Neutrophil (primary cell): Measurements from ENCODE around the gene ARTN.

Source experiments
- H3K27ac ChIP-seq: fragments of 200-600 bp; sonication (generic); 2 replicates; pipeline ENCODE4 v1.5.1; 2016; ENCODE audit warnings: mild to moderate bottlenecking, moderate library complexity
- H3K27me3 ChIP-seq: fragments of 200-600 bp; sonication (generic); 2 replicates; pipeline ENCODE4 v1.6.0; 2016; ENCODE audit warnings: mild to moderate bottlenecking
- H3K36me3 ChIP-seq: fragments of 200-600 bp; sonication (generic); 2 replicates; pipeline ENCODE4 v1.5.1; 2017
- H3K4me1 ChIP-seq, 2 experiments: fragments of 200-600 bp in 1 of 2; sonication (generic) in 1 of 2; 1 replicate in 1 of 2; 2 replicates in 1 of 2; pipeline versions ENCODE4 v1.5.1 to v1.6.1; 2013 to 2016; ENCODE audit warnings: low read depth in 1 of 2, low read length in 1 of 2, mild to moderate bottlenecking in 1 of 2, moderate library complexity in 1 of 2; ENCODE audit not compliant: control insufficient read depth in 1 of 2, insufficient read depth in 1 of 2
- H3K4me3 ChIP-seq, 2 experiments: fragments of 200-600 bp in 1 of 2; sonication (generic) in 1 of 2; 1 replicate in 1 of 2; 2 replicates in 1 of 2; pipeline ENCODE4 v1.5.1; 2013 to 2016; ENCODE audit warnings: low read depth in 1 of 2, low read length in 1 of 2, mild to moderate bottlenecking in 1 of 2, moderate library complexity in 1 of 2
- H3K9me3 ChIP-seq: fragments of 200-600 bp; sonication (generic); 2 replicates; pipeline ENCODE4 v1.5.1; 2016
- CTCF ChIP-seq: fragments of 200-600 bp; sonication (generic); IDR thresholded peaks from 2 replicates; pipeline ENCODE4 v1.5.1; 2016; ENCODE audit warnings: antibody characterized with exemption

Gene ARTN

GRCh38 chr1:43963006-43963405 lies 29.4 kb downstream of the ARTN start:
- Histone ChIP-seq H3K9me3 (no peaks in the 10 kb centered on the region), H3K4me1 (peaks cover 16 to 28% of the 10 kb centered on the region in 2 experiments), H3K27me3 (no peaks in the 10 kb centered on the region), H3K27ac (no peak overlapping the region), H3K4me3 (no peak overlapping the region), H3K36me3 (peaks cover 54% of the 10 kb centered on the region)
- TF ChIP-seq CTCF = no peak

GRCh38 chr1:43963890-43964289 lies 30.3 kb downstream of the ARTN start:
- H3K36me3 ChIP-seq = peaks cover 49% of the 10 kb centered on the region
- peaks cover 16 to 25% of the 10 kb centered on the region in 2 experiments for H3K4me1 ChIP-seq
- H3K9me3 ChIP-seq = no peaks in the 10 kb centered on the region
- H3K4me3 ChIP-seq = no peak overlapping the region
- no peaks in the 10 kb centered on the region for H3K27me3 ChIP-seq
- TF ChIP-seq CTCF = no peak
- no peak overlapping the region for H3K27ac ChIP-seq

GRCh38 chr1:43965316-43965715 lies 31.7 kb downstream of the ARTN start:
- H3K36me3 ChIP-seq = peaks cover 37% of the 10 kb centered on the region
- H3K4me3 ChIP-seq = no peak overlapping the region
- peaks cover 28 to 37% of the 10 kb centered on the region in 2 experiments for H3K4me1 ChIP-seq
- no peaks in the 10 kb centered on the region for H3K9me3 ChIP-seq
- H3K27me3 ChIP-seq = no peaks in the 10 kb centered on the region
- TF ChIP-seq CTCF = no peak
- no peak overlapping the region for H3K27ac ChIP-seq

GRCh38 chr1:43968348-43968948 lies 34.8 kb downstream of the ARTN start:
- Histone ChIP-seq H3K36me3 (peaks cover 13% of the 10 kb centered on the region), H3K4me3 (no peak overlapping the region), H3K27ac (no peak overlapping the region), H3K9me3 (no peaks in the 10 kb centered on the region), H3K27me3 (no peaks in the 10 kb centered on the region), H3K4me1 (peaks cover 29 to 34% of the 10 kb centered on the region in 2 experiments)
- TF ChIP-seq CTCF = no peak

GRCh38 chr1:43969416-43969745 lies 35.8 kb downstream of the ARTN start:
- Histone ChIP-seq H3K4me1 (peaks cover 30 to 32% of the 10 kb centered on the region in 2 experiments), H3K27me3 (no peaks in the 10 kb centered on the region), H3K36me3 (peaks cover 13% of the 10 kb centered on the region), H3K9me3 (no peaks in the 10 kb centered on the region), H3K27ac (peak overlapping the region; percentile 63), H3K4me3 (peak overlapping the region; percentile 51 to 69)
- TF ChIP-seq CTCF = no peak
